CD4-positive, alpha-beta T cell (primary cell): ENCODE data around the gene VILL. TPM values are rescaled to one million over a fixed set of nuclear protein-coding genes. Genes with fewer than 3 reads are reported as not detected.
"Not testable (repeated sequence)": the region's sequence is repeated elsewhere in the genome, so short reads cannot be mapped to it uniquely, and the experiment has no call there.

Experiments used
- ATAC-seq: fragments of 200-7000 bp; cut with Tn5 transposase; one replicate; pipeline ENCODE4 v1.10.0; 2022; ENCODE audit warnings: mild to moderate bottlenecking; ENCODE audit not compliant: poor library complexity
- CTCF ChIA-PET: fragments of 350-600 bp; sonication (Branson Sonifier 250); formaldehyde crosslinking; loops from one replicate; lab custom pipeline; 2021; ENCODE audit warnings: antibody characterized with exemption, inconsistent platforms; lab: Charles Lee
- POLR2A ChIA-PET: fragments of 350-600 bp; sonication (Branson Sonifier 250); formaldehyde crosslinking; loops from one replicate; lab custom pipeline; 2021; ENCODE audit warnings: antibody characterized with exemption, inconsistent platforms; lab: Charles Lee
- DNase-seq, 14 experiments: peaks; one replicate each; pipeline ENCODE4 v3.0.0-alpha.2; 2013 to 2020; ENCODE audit warnings: mixed read lengths in 2 of 14
- H3K27ac ChIP-seq, 2 donors: one replicate each; pipeline versions ENCODE4 v1.5.1 to v1.7.0; 2013; ENCODE audit warnings: low read length in 2 of 2, low read depth in 1 of 2, mild to moderate bottlenecking in 1 of 2
- H3K27me3 ChIP-seq, 2 experiments: 1 replicate in 1 of 2; 2 replicates in 1 of 2; pipeline versions ENCODE4 v1.6.1 to v1.7.0; 2013; ENCODE audit warnings: low read length in 2 of 2, control low read depth in 1 of 2, mild to moderate bottlenecking in 1 of 2, moderate library complexity in 1 of 2; ENCODE audit not compliant: insufficient read depth in 2 of 2, control insufficient read depth in 1 of 2
- H3K36me3 ChIP-seq: one replicate; pipeline ENCODE4 v1.6.1; 2013; ENCODE audit warnings: low read length, control low read depth; ENCODE audit not compliant: insufficient read depth
- H3K4me1 ChIP-seq: one replicate; pipeline ENCODE4 v1.6.1; 2013; ENCODE audit warnings: low read length, control low read depth; ENCODE audit not compliant: insufficient read depth
- H3K4me3 ChIP-seq: one replicate; pipeline ENCODE4 v1.5.1; 2013; ENCODE audit warnings: mild to moderate bottlenecking, low read length, moderate library complexity
- H3K9me3 ChIP-seq, 2 experiments: 1 replicate in 1 of 2; 2 replicates in 1 of 2; pipeline versions ENCODE4 v1.6.1 to v1.7.0; 2013; ENCODE audit warnings: low read length in 2 of 2, mild to moderate bottlenecking in 2 of 2, control low read depth in 1 of 2, moderate library complexity in 1 of 2; ENCODE audit not compliant: control insufficient read depth in 1 of 2, insufficient read depth in 1 of 2
- H3K27ac Mint-ChIP-seq: one replicate; pipeline ENCODE4 v1.8.0; 2020; ENCODE audit warnings: mixed read lengths
- H3K27me3 Mint-ChIP-seq: one replicate; pipeline ENCODE4 v1.8.0; 2021; ENCODE audit warnings: mixed read lengths
- H3K36me3 Mint-ChIP-seq: one replicate; pipeline ENCODE4 v1.8.0; 2021; ENCODE audit warnings: low read depth, mixed read lengths
- H3K4me1 Mint-ChIP-seq: one replicate; pipeline ENCODE4 v1.8.0; 2021; ENCODE audit warnings: low read depth, mixed read lengths
- H3K4me3 Mint-ChIP-seq: one replicate; pipeline ENCODE4 v1.8.0; 2020; ENCODE audit warnings: mild to moderate bottlenecking, mixed read lengths
- H3K9me3 Mint-ChIP-seq: one replicate; pipeline ENCODE4 v1.8.0; 2020; ENCODE audit warnings: mixed read lengths
- CTCF ChIP-seq: fragments of 200-600 bp; IDR thresholded peaks from one replicate; pipeline ENCODE4 v1.8.0; 2022; ENCODE audit warnings: antibody characterized with exemption, mild to moderate bottlenecking
- intact Hi-C, 2 experiments: fragments of 100-400 bp; cut with DNase I in 1 of 2; cut with micrococcal nuclease in 1 of 2; formaldehyde crosslinking; loops; one replicate each; pipeline versions ENCODE4 v1.15.1 to v1.9.0; 2023 to 2025; cut with DNase I, micrococcal nuclease
- total RNA-seq, 174 experiments: library from RNA in 2 of 174; stranded (reverse) in 2 of 174; gene quantifications; one replicate each; pipeline ENCODE4 v1.2.3 and lab custom pipeline; 2021 to 2026

Gene VILL
- total RNA-seq, 2 experiments from 2014 or later, result 23.2 to 24.4 TPM

DNA sequence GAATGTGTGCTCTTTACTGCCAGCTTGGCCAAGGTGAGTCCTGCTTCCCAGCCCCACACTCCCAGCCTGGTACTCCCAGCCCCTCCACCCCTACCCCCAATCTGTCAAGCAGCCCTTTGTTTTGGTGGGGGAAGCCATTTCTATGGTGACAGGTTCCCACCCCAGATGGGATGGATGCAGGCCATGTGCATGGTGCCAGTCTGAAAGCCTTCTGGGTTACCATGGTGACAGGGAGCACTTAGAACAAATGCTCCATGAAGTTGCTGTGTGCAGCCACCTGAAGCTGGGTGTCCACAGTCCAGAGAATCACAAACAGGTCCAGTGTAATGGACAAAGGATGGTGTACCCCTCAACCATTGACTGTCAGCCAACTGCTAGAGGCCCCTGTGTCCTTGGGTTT is 19.1 kb upstream of the VILL start:
- Mint-ChIP-seq H3K27ac (no peak overlapping the region), H3K27me3 (no peaks in the 10 kb centered on the region), H3K4me1 (peaks cover 4% of the 10 kb centered on the region), H3K4me3 (no peak overlapping the region), H3K9me3 (no peaks in the 10 kb centered on the region), H3K36me3 (no peaks in the 10 kb centered on the region)
- Histone ChIP-seq H3K27me3 (no peaks in the 10 kb centered on the region), H3K4me3 (no peak overlapping the region), H3K4me1 (peaks cover 10% of the 10 kb centered on the region), H3K36me3 (no peaks in the 10 kb centered on the region), H3K9me3 (no peaks in the 10 kb centered on the region), H3K27ac (no peak overlapping the region)
- intact Hi-C loops, result loop anchor here in 1 of 2 experiments (5.0 to 10.0 kb wide), 3 partner anchors 373 to 683 kb away; partner anchors contain the start of gene XYLB
- TF ChIP-seq CTCF, result no peak
- POLR2A ChIA-PET, result no interaction called here
- CTCF ChIA-PET, result no interaction called here
- no peak for ATAC-seq
- DNase-seq, result no peak

GRCh38 chr3:37972056-37972455 is 18.5 kb upstream of the VILL start:
- H3K4me1 Mint-ChIP-seq, H3K27ac Mint-ChIP-seq, H3K4me1 ChIP-seq, DNase-seq, H3K27me3 Mint-ChIP-seq, H3K9me3 ChIP-seq, POLR2A ChIA-PET, H3K36me3 Mint-ChIP-seq, ATAC-seq, H3K27ac ChIP-seq, H3K4me3 ChIP-seq, H3K4me3 Mint-ChIP-seq, H3K36me3 ChIP-seq, CTCF ChIA-PET, H3K27me3 ChIP-seq, H3K9me3 Mint-ChIP-seq: not testable (repeated sequence)
- intact Hi-C loops, result loop anchor here in 1 of 2 experiments (5.0 to 10.0 kb wide), 3 partner anchors 373 to 683 kb away; partner anchors contain the start of gene XYLB

DNA sequence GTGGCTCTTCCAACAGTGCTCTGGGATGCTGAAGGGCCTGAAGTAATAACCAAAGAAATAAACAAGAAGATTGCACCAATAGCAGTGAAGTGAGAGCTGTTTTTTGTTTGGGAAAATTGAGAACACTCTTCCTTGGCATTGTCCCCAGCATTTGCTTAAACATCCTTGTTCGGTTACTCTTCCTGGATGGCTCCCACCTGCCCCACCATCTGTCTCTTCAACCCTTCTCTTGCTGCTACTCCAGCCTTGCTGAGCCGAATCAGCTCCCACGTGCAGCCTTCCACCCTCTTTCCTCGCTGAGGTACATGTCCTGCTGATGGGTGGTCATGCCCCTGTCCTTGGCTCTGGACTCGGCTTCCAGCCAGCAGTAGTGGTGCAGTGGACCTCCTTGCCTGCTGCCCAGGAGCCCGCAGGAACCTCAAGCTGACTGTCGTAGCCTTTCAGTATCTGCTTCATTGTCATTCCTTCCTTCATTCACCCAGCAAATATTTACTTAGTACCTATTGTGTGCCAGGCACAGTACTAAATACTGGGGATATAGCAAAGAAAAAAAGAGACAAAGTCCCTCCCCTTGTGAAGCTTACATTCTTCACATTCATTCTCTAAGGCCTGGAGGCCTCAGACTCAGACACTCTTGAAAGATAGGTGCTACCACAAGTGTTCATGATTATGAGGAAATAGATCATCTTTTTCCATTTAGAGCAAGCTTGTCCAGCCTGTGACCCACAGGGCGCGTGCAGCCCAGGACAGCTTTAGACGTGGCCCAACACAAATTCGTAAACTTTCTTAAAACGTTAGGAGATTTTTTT is 17.1 kb upstream of the VILL start:
- H3K9me3 ChIP-seq, result no peaks in the 10 kb centered on the region
- no peak overlapping the region for H3K4me3 Mint-ChIP-seq
- H3K27me3 ChIP-seq, result no peaks in the 10 kb centered on the region
- H3K27ac Mint-ChIP-seq, result no peak overlapping the region
- TF ChIP-seq CTCF, result no peak
- H3K36me3 Mint-ChIP-seq, result no peaks in the 10 kb centered on the region
- no peak overlapping the region for H3K27ac ChIP-seq
- no peaks in the 10 kb centered on the region for H3K9me3 Mint-ChIP-seq
- intact Hi-C loops, result loop anchor here (1.0 to 10.0 kb wide), 6 partner anchors 29 to 681 kb away; partner anchors contain the start of gene XYLB (in 1 of the 2)
- no peaks in the 10 kb centered on the region for H3K36me3 ChIP-seq
- peaks cover 5% of the 10 kb centered on the region for H3K4me1 ChIP-seq
- peaks cover 4% of the 10 kb centered on the region for H3K4me1 Mint-ChIP-seq
- DNase-seq, result no peak
- no peak for ATAC-seq
- POLR2A ChIA-PET, result interaction anchor here (1.7 kb wide), 1 partner anchor 164 kb away, joined by 3 read pairs; the partner anchor contains the start of gene ACAA1
- H3K4me3 ChIP-seq, result no peak overlapping the region
- H3K27me3 Mint-ChIP-seq, result no peaks in the 10 kb centered on the region
- CTCF ChIA-PET, result interaction anchor here (1.2 to 1.5 kb wide), 2 partner anchors 23 to 67 kb away, joined by 5 to 11 read pairs; partner anchors contain the start of gene DLEC1
